Activated CD8-positive, alpha-beta memory T cell treated with anti-CD3 and anti-CD28 coated beads, Interleukin-2, amount 10 ng/mL, durations not matched to agents 7 days and 5 days (primary cell): ENCODE measurements around the gene SPINK6. TPM values are rescaled to one million over a fixed set of nuclear protein-coding genes. Genes with fewer than 3 reads are reported as not detected.
A peak's percentile ranks its signal among the peaks of the same experiment; 100 is the strongest.

Source experiments
- ATAC-seq: fragments of 150-1000 bp; cut with Tn5 transposase; one replicate; pipeline ENCODE4 v1.10.0; 2021; ENCODE audit warnings: moderate library complexity
- CTCF ChIA-PET: fragments of 350-600 bp; sonication (Branson Sonifier 250); formaldehyde crosslinking; loops from one replicate; lab custom pipeline; 2021; ENCODE audit warnings: antibody characterized with exemption; lab: Charles Lee
- DNase-seq: peaks from one replicate; pipeline ENCODE4 v3.0.0-alpha.2; 2020
- H3K27ac Mint-ChIP-seq: one replicate; pipeline ENCODE4 v1.8.0; 2021; ENCODE audit warnings: mild to moderate bottlenecking, mixed read lengths
- H3K27me3 Mint-ChIP-seq: one replicate; pipeline ENCODE4 v1.8.0; 2021; ENCODE audit warnings: mixed read lengths
- H3K36me3 Mint-ChIP-seq: one replicate; pipeline ENCODE4 v1.8.0; 2021; ENCODE audit warnings: mild to moderate bottlenecking, mixed read lengths
- H3K4me1 Mint-ChIP-seq: one replicate; pipeline ENCODE4 v1.8.0; 2021; ENCODE audit warnings: mixed read lengths
- H3K4me3 Mint-ChIP-seq: one replicate; pipeline ENCODE4 v1.8.0; 2021; ENCODE audit warnings: mild to moderate bottlenecking, moderate library complexity, mixed read lengths
- H3K9me3 Mint-ChIP-seq: one replicate; pipeline ENCODE4 v1.8.0; 2022; ENCODE audit warnings: low read depth, mixed read lengths
- total RNA-seq, 2 experiments: library from RNA; stranded (reverse); gene quantifications; one replicate each; pipeline ENCODE4 v1.2.3, GENCODE V29; 2021

Gene SPINK6, protein sequence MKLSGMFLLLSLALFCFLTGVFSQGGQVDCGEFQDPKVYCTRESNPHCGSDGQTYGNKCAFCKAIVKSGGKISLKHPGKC
- not detected for total RNA-seq

DNA sequence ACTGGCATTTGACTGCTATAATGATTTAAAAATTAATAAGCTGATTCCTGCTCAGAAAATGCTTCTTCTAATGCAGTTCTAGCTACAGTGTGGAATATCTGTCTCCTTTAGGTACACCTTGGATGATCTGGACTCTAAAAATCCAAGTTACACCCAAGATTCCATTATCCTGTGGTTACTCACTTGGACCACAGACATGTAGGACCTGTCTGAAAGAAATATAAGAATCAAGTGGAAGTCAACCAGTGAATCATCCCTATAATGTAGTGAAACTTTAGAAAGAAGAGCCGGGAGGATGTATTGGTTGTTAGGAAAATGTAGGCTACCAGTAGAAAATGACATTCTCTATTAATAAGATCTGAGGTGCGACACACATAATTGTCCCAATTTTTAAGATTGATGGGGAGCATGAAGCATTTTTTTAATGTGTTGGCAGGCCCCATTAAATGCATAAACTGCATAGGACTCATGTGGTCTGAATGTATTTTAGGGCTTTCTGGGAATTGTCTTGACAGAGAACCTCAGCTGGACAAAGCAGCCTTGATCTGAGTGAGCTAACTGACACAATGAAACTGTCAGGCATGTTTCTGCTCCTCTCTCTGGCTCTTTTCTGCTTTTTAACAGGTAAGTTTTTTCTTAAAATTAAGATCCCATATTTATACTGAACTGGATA lies at the start of gene SPINK6:
Gene SPINK6 (plus strand): TSS at position 512 of the 673 bp plus-strand sequence. CDS start 55 bp downstream, at position 567.
- H3K4me1 Mint-ChIP-seq: peaks cover 3% of the 10 kb centered on the region
- peaks cover 18% of the 10 kb centered on the region for H3K27me3 Mint-ChIP-seq
- no peak within 1 kb of the TSS for H3K4me3 Mint-ChIP-seq
- DNase-seq: no peak
- H3K36me3 Mint-ChIP-seq: no peaks in the 10 kb centered on the region
- ATAC-seq: no peak
- CTCF ChIA-PET: no interaction called here
- no peak within 1 kb of the TSS for H3K27ac Mint-ChIP-seq
- no peaks in the 10 kb centered on the region for H3K9me3 Mint-ChIP-seq

DNA sequence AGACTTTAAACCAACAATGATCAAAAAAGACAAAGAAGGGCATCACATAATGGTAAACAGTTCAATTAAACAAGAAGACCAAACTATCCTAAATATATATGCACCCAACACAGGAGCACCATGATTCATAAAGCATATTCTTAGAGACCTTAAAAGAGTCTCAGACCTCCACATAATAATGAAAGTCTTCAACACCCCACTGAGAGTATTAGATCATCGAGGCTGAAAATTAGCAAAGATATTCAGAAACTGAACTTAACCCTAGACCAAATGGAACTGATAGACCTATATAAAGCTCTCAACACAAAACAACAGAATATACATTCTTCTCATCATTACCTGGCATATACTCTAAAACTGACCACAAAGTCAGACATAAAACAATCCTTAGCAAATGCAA lies 46.2 kb upstream of the SPINK6 start:
- no peaks in the 10 kb centered on the region for H3K9me3 Mint-ChIP-seq
- no peak for ATAC-seq
- no peaks in the 10 kb centered on the region for H3K4me1 Mint-ChIP-seq
- H3K27ac Mint-ChIP-seq: no peak overlapping the region
- H3K36me3 Mint-ChIP-seq: no peaks in the 10 kb centered on the region
- H3K27me3 Mint-ChIP-seq: peaks cover 8% of the 10 kb centered on the region
- no peak overlapping the region for H3K4me3 Mint-ChIP-seq
- CTCF ChIA-PET: no interaction called here
- DNase-seq: no peak

GRCh38 chr5:148162038-148162437 lies 40.8 kb upstream of the SPINK6 start:
- no peak overlapping the region for H3K27ac Mint-ChIP-seq
- H3K27me3 Mint-ChIP-seq: peaks cover 2% of the 10 kb centered on the region
- DNase-seq (no peak), ATAC-seq (no peak)
- CTCF ChIA-PET: no interaction called here
- H3K9me3 Mint-ChIP-seq: no peaks in the 10 kb centered on the region
- no peaks in the 10 kb centered on the region for H3K36me3 Mint-ChIP-seq
- no peak overlapping the region for H3K4me3 Mint-ChIP-seq
- H3K4me1 Mint-ChIP-seq: no peaks in the 10 kb centered on the region

DNA sequence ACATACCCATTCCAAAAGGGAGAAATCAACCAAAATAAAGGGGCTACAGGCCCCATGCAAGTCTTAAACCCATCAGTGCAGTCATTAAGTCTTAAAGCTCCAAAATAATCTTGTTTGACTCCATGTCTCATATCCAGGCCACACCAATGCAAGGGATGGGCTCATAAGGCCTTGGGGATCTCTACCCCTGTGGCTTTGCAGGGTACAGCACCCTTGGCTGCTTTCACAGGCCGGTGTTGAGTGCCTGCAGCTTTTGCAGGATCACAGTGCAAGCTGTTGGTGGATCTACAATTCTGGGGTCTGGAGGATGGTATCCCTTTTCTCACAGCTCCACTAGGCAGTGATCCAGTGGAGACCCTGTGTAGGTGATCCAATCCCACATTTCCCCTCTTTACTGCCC lies 39.5 kb upstream of the SPINK6 start:
- Mint-ChIP-seq H3K36me3 (no peaks in the 10 kb centered on the region), H3K9me3 (no peaks in the 10 kb centered on the region), H3K4me1 (no peaks in the 10 kb centered on the region), H3K4me3 (no peak overlapping the region), H3K27me3 (peaks cover 4% of the 10 kb centered on the region), H3K27ac (no peak overlapping the region)
- ATAC-seq (no peak), DNase-seq (no peak)
- CTCF ChIA-PET: no interaction called here

- Mint-ChIP-seq H3K36me3 (no peaks in the 10 kb centered on the region), H3K4me1 (no peaks in the 10 kb centered on the region), H3K4me3 (no peak overlapping the region), H3K27me3 (peaks cover 6% of the 10 kb centered on the region), H3K9me3 (no peaks in the 10 kb centered on the region), H3K27ac (no peak overlapping the region)
- DNase-seq: no peak
- ATAC-seq: no peak
- CTCF ChIA-PET: no interaction called here
Measured at GRCh38 chr5:148166550-148167283, 36.1 kb upstream of the SPINK6 start.

DNA sequence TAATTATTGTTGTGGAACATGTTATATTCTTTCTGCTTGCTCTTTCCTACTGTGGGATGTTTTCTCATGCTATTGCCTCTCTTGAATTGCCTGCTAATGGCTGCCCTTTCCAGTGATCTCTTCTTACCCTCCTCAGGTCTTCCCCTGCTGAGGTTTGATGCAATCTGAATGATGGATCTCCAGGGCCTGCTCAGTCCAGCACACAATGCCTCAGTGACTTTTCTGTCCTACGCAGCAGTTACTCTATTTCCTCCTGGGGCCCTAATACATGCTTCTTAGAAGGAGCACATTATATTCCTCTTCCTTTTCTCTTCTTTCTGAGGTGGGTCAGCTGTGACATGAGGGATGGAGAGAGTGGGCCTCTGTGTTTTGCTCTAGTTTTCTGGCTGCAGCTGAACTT lies 34.6 kb upstream of the SPINK6 start, which contains the start of gene SPINK14:
Gene SPINK14 (plus strand): TSS at position 301 of the 400 bp plus-strand sequence. CDS start 1,187 bp downstream, outside the sequence.
- no peak for ATAC-seq
- no peak for DNase-seq
- Mint-ChIP-seq H3K4me1 (no peaks in the 10 kb centered on the region), H3K4me3 (no peak within 1 kb of the TSS), H3K27me3 (peaks cover 16% of the 10 kb centered on the region), H3K36me3 (no peaks in the 10 kb centered on the region), H3K9me3 (no peaks in the 10 kb centered on the region), H3K27ac (no peak within 1 kb of the TSS)
- CTCF ChIA-PET: no interaction called here

GRCh38 chr5:148172377-148172776 lies 30.5 kb upstream of the SPINK6 start:
- peaks cover 32% of the 10 kb centered on the region for H3K27me3 Mint-ChIP-seq
- no peaks in the 10 kb centered on the region for H3K9me3 Mint-ChIP-seq
- H3K4me1 Mint-ChIP-seq: no peaks in the 10 kb centered on the region
- ATAC-seq (no peak), DNase-seq (no peak)
- CTCF ChIA-PET: interaction anchor here (0.7 kb wide), 1 partner anchor 723 kb away, joined by 3 read pairs; no protein-coding TSS in a partner anchor
- H3K4me3 Mint-ChIP-seq: no peak overlapping the region
- no peaks in the 10 kb centered on the region for H3K36me3 Mint-ChIP-seq
- H3K27ac Mint-ChIP-seq: no peak overlapping the region

DNA sequence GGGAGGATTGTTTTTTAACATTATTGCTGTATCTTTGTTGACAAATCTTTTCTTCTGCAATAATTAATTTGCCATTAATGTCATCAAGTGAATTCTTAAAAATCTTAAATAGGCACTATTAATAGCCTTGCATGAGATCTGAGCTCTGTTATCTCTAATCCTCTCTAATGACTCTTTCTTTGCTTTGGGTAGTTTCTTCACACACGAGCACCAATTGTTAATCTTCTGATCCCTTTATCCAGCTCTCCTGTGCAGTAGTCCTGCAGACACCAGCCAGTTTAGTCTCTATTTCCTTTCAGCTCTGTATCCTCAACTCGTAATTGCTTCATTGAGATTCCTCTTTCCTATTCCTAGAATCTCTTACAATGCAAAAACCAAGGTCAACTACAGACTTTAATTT lies 26.4 kb upstream of the SPINK6 start:
- Mint-ChIP-seq H3K4me3 (no peak overlapping the region), H3K27me3 (peaks cover 29% of the 10 kb centered on the region), H3K36me3 (no peaks in the 10 kb centered on the region), H3K27ac (no peak overlapping the region), H3K9me3 (no peaks in the 10 kb centered on the region), H3K4me1 (no peaks in the 10 kb centered on the region)
- ATAC-seq (no peak), DNase-seq (no peak)
- CTCF ChIA-PET: interaction anchor here (1.0 kb wide), 1 partner anchor 554 kb away, joined by 3 read pairs; no protein-coding TSS in a partner anchor

GRCh38 chr5:148177207-148177606 lies 25.6 kb upstream of the SPINK6 start:
- CTCF ChIA-PET: interaction anchor here (1.0 kb wide), 1 partner anchor 554 kb away, joined by 3 read pairs; no protein-coding TSS in a partner anchor
- ATAC-seq: no peak
- H3K9me3 Mint-ChIP-seq: no peaks in the 10 kb centered on the region
- H3K27me3 Mint-ChIP-seq: peaks cover 27% of the 10 kb centered on the region
- H3K4me1 Mint-ChIP-seq: no peaks in the 10 kb centered on the region
- H3K4me3 Mint-ChIP-seq: no peak overlapping the region
- H3K36me3 Mint-ChIP-seq: no peaks in the 10 kb centered on the region
- H3K27ac Mint-ChIP-seq: no peak overlapping the region
- no peak for DNase-seq

GRCh38 chr5:148179234-148179824 lies 23.5 kb upstream of the SPINK6 start:
- ATAC-seq: no peak
- Mint-ChIP-seq H3K27me3 (peaks cover 23% of the 10 kb centered on the region), H3K27ac (no peak overlapping the region), H3K4me3 (no peak overlapping the region), H3K9me3 (no peaks in the 10 kb centered on the region), H3K4me1 (no peaks in the 10 kb centered on the region), H3K36me3 (no peaks in the 10 kb centered on the region)
- no peak for DNase-seq
- CTCF ChIA-PET: interaction anchor here (0.7 to 2.7 kb wide), 9 partner anchors 14 to 856 kb away, joined by 3 to 30 read pairs (median 4); no protein-coding TSS in a partner anchor

GRCh38 chr5:148186248-148187003 lies 16.4 kb upstream of the SPINK6 start:
- no peaks in the 10 kb centered on the region for H3K9me3 Mint-ChIP-seq
- no peak for DNase-seq
- H3K4me3 Mint-ChIP-seq: no peak overlapping the region
- peaks cover 12% of the 10 kb centered on the region for H3K27me3 Mint-ChIP-seq
- no peak overlapping the region for H3K27ac Mint-ChIP-seq
- CTCF ChIA-PET: interaction anchor here (1.1 to 1.7 kb wide), 2 partner anchors 544 to 545 kb away, joined by 3 to 5 read pairs; no protein-coding TSS in a partner anchor
- peaks cover 3% of the 10 kb centered on the region for H3K36me3 Mint-ChIP-seq
- ATAC-seq: peak; percentile 97
- peaks cover 14% of the 10 kb centered on the region for H3K4me1 Mint-ChIP-seq

GRCh38 chr5:148191010-148191409 lies 11.8 kb upstream of the SPINK6 start:
- Mint-ChIP-seq H3K9me3 (no peaks in the 10 kb centered on the region), H3K27ac (no peak overlapping the region), H3K36me3 (peaks cover 3% of the 10 kb centered on the region), H3K4me1 (peaks cover 11% of the 10 kb centered on the region), H3K27me3 (peaks cover 11% of the 10 kb centered on the region), H3K4me3 (no peak overlapping the region)
- DNase-seq (no peak), ATAC-seq (no peak)
- CTCF ChIA-PET: interaction anchor here (1.1 kb wide), 1 partner anchor 540 kb away, joined by 5 read pairs; no protein-coding TSS in a partner anchor

DNA sequence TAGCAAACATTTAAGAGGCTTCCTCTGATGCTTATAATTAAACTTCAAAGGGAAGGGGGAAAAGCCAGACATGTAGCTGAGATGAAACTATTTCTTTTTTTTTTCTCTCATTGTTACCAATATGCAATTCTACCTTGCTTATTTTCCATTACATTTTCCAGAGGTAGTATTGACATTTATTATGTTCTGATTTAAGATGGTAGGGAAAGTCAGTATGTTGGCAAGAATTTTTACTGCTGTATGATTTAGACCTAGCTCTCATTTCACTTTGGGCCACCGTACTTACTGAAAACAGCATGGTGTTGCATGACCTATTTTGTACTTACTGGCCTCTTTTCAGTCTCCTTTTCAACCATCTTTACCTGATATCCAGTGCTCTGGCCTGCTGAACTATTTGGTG lies 9.6 kb upstream of the SPINK6 start:
- no peak overlapping the region for H3K27ac Mint-ChIP-seq
- peaks cover 20% of the 10 kb centered on the region for H3K27me3 Mint-ChIP-seq
- CTCF ChIA-PET: no interaction called here
- H3K4me1 Mint-ChIP-seq: peaks cover 3% of the 10 kb centered on the region
- ATAC-seq (no peak), DNase-seq (no peak)
- H3K4me3 Mint-ChIP-seq: no peak overlapping the region
- H3K36me3 Mint-ChIP-seq: no peaks in the 10 kb centered on the region
- no peaks in the 10 kb centered on the region for H3K9me3 Mint-ChIP-seq
